ENCODE data around the gene CLEC16A.
A peak's percentile ranks its signal among the peaks of the same experiment; 100 is the strongest.

Gene CLEC16A

DNA sequence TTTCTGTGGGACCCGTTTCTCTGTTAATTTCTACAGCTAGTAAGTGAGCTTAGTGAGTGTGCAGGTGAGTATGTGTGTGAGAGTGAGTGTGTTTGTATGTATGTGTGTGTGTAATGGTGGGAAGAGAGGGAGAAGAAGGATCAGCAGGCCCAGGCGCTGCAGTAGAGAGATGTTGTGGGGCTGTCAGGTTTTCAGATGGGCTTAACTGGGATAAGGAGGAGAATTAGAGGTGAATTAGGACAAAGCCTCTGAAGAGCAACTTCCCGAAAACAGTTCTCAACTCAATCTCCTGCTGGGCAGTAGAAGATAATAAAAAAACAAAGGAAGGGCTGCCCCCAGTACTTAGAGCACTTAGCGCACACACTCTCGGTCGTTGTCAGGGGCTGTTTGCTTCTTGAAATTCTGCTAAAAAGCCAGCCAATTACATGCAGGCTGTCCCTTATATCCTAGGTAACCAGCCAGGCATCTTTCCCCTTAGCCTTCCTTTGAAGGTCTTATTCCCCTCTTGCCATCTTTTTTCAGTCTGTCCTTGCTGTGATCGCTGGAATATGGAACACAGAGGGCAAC is 63.4 kb downstream of the CLEC16A start:
- no peak overlapping the region for H3K27ac ChIP-seq (ENCODE audit: low read length)
- H3K9me3 ChIP-seq (ENCODE audit: insufficient read depth, low read length, severe bottlenecking) = no peaks in the 10 kb centered on the region
- TF ChIP-seq EZH2 (IDR thresholded peaks at IDR 0.05; ENCODE audit: borderline replicate concordance, low read depth, low read length, severe bottlenecking) = no peak
- TF ChIP-seq CTCF (IDR thresholded peaks at IDR 0.05; ENCODE audit: borderline replicate concordance, extremely low read depth, low read length, poor library complexity, severe bottlenecking) = no peak
- no peak overlapping the region for H3K4me2 ChIP-seq (ENCODE audit: insufficient read depth, low read length)
- no peak overlapping the region for H3K9ac ChIP-seq (ENCODE audit: low read depth, low read length)
- DNase-seq (no peak), ATAC-seq (ENCODE audit: insufficient read depth, low read depth) (no peak)
- no peak overlapping the region for H3K4me3 ChIP-seq (ENCODE audit: low read depth in 1 of 2, low read length in 2 of 2)
- no peak overlapping the region for H2AFZ ChIP-seq (ENCODE audit: low read depth, low read length)
- H3K27me3 ChIP-seq (ENCODE audit: insufficient read depth, low read length, poor library complexity) = no peaks in the 10 kb centered on the region
- H4K20me1 ChIP-seq (ENCODE audit: insufficient read depth, low read length) = no peaks in the 10 kb centered on the region
- peaks cover 49% of the 10 kb centered on the region for H3K36me3 ChIP-seq (ENCODE audit: insufficient read depth, low read length)
- H3K4me1 ChIP-seq (ENCODE audit: insufficient read depth, low read length) = peaks cover 6% of the 10 kb centered on the region; the same call in 1 of the 2 replicates
- H3K79me2 ChIP-seq (ENCODE audit: insufficient read depth, low read length) = no peaks in the 10 kb centered on the region

DNA sequence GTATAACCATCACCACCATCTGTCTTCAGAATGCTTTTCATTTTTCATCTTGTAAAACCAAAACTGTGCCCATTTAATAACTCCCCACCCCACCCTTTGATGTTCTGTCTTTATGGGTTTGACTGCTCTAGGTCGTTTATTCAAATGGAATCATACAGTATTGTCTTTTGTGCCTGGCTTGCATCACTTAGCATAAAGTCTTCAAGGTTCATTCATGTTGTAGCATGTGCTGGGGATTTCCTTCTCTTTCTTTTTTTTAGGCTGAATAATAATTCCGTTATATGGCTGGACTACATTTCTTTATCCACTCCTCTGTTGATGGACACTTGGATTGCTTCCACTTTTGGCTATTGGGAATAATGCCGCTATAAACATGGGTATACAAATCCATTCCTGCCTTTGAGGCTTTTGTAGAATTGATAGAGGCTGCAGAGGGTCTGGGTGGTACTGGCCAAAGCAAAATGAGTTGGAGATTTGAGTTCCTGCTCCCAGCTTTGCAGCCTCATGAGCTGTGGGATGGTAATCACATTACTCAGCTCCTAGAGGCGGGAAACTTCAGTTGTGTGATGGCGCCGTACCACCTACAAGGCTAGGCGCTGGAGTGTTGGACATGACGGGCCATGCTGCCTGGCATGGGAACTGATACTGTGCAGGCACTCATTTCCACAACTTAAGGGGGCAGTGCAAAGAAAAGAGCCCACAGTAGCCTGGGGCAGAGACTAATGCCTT is 64.8 kb downstream of the CLEC16A start:
- Histone ChIP-seq H3K9me3 (ENCODE audit: insufficient read depth, low read length, severe bottlenecking) (no peaks in the 10 kb centered on the region), H2AFZ (ENCODE audit: low read depth, low read length) (no peak overlapping the region), H4K20me1 (ENCODE audit: insufficient read depth, low read length) (no peaks in the 10 kb centered on the region), H3K27ac (ENCODE audit: low read length) (peak overlapping the region; percentile 5; the same call in 1 of the 2 replicates), H3K79me2 (ENCODE audit: insufficient read depth, low read length) (no peaks in the 10 kb centered on the region), H3K9ac (ENCODE audit: low read depth, low read length) (no peak overlapping the region), H3K36me3 (ENCODE audit: insufficient read depth, low read length) (peaks cover 39% of the 10 kb centered on the region), H3K4me2 (ENCODE audit: insufficient read depth, low read length) (no peak overlapping the region), H3K4me3 (ENCODE audit: low read depth in 1 of 2, low read length in 2 of 2) (no peak overlapping the region), H3K27me3 (ENCODE audit: insufficient read depth, low read length, poor library complexity) (no peaks in the 10 kb centered on the region), H3K4me1 (ENCODE audit: insufficient read depth, low read length) (peaks cover 2% of the 10 kb centered on the region; the same call in 1 of the 2 replicates)
- no peak for DNase-seq
- no peak for ATAC-seq (ENCODE audit: insufficient read depth, low read depth)
- no peak for TF ChIP-seq EZH2 (IDR thresholded peaks at IDR 0.05; ENCODE audit: borderline replicate concordance, low read depth, low read length, severe bottlenecking)
- no peak for TF ChIP-seq CTCF (IDR thresholded peaks at IDR 0.05; ENCODE audit: borderline replicate concordance, extremely low read depth, low read length, poor library complexity, severe bottlenecking)

DNA sequence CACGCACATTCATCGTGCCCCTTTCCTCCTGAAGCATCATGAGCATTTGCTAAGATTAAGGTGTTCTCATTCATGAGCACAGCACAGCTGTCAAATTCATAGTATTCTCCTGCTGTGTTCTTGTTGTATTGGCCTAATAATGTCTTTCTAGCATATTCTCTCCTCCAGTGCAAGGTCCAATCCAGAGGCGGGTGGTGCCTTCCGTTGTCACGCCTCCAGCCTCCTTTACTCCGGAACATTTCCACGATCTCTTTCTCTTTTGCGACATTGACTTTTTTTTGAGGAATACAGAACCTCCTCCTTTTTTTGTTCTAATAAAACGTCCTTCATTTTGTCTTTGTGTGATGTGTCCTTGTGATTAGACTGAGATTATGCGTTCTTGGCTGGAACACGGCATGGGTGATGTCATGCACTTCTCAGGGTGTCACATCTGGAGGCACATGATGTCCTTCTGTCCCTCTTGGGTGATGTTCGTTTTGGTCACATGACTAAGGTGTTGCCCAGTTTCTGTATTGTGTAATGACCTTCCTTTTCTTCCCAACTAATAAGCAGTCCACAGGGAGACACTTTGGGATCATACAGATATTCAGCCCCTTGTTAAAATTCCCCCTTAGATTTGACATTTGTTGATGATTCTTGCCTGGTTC is 66.3 kb downstream of the CLEC16A start:
- no peaks in the 10 kb centered on the region for H4K20me1 ChIP-seq (ENCODE audit: insufficient read depth, low read length)
- H3K4me2 ChIP-seq (ENCODE audit: insufficient read depth, low read length) = no peak overlapping the region
- H3K79me2 ChIP-seq (ENCODE audit: insufficient read depth, low read length) = no peaks in the 10 kb centered on the region
- no peak overlapping the region for H3K9ac ChIP-seq (ENCODE audit: low read depth, low read length)
- no peak overlapping the region for H2AFZ ChIP-seq (ENCODE audit: low read depth, low read length)
- no peaks in the 10 kb centered on the region for H3K9me3 ChIP-seq (ENCODE audit: insufficient read depth, low read length, severe bottlenecking)
- peaks cover 27% of the 10 kb centered on the region for H3K36me3 ChIP-seq (ENCODE audit: insufficient read depth, low read length)
- TF ChIP-seq CTCF (IDR thresholded peaks at IDR 0.05; ENCODE audit: borderline replicate concordance, extremely low read depth, low read length, poor library complexity, severe bottlenecking) (no peak), EZH2 (IDR thresholded peaks at IDR 0.05; ENCODE audit: borderline replicate concordance, low read depth, low read length, severe bottlenecking) (no peak)
- no peak for DNase-seq
- H3K27ac ChIP-seq (ENCODE audit: low read length) = no peak overlapping the region
- no peak overlapping the region for H3K4me3 ChIP-seq (ENCODE audit: low read depth in 1 of 2, low read length in 2 of 2)
- 0 out of 2 replicates have a peak, but pooled peaks cover 7% of the 10 kb centered on the region for H3K4me1 ChIP-seq (ENCODE audit: insufficient read depth, low read length)
- ATAC-seq (ENCODE audit: insufficient read depth, low read depth) = no peak
- H3K27me3 ChIP-seq (ENCODE audit: insufficient read depth, low read length, poor library complexity) = no peaks in the 10 kb centered on the region
